ENCODE results near the gene ZNF318. TPM values are rescaled to one million over a fixed set of nuclear protein-coding genes. Genes with fewer than 3 reads are reported as not detected.
"Not testable (repeated sequence)": the region's sequence is repeated elsewhere in the genome, so short reads cannot be mapped to it uniquely, and the experiment has no call there.

ZNF318 gene
- total RNA-seq, 1 experiment from 2014 or later: 11.3 TPM

GRCh38 chr6:43304882-43305281 is 64.6 kb downstream of the ZNF318 start:
- intact Hi-C loops (cut with micrococcal nuclease): no loop called here
- H3K4me1 Mint-ChIP-seq (ENCODE audit: insufficient read depth, unreplicated experiment): no peaks in the 10 kb centered on the region
- H3K27ac Mint-ChIP-seq (ENCODE audit: low read depth, unreplicated experiment): no peak overlapping the region
- DNase-seq (ENCODE audit: unreplicated experiment): no peak
- ChIA-PET CTCF (no interaction called here), POLR2A (interaction anchor here (1.1 kb wide), 1 partner anchor 12 kb away, joined by 3 read pairs; no protein-coding TSS in a partner anchor)
- no peak for TF ChIP-seq CTCF (IDR thresholded peaks at IDR 0.05; ENCODE audit: unreplicated experiment)
- peaks cover 21% of the 10 kb centered on the region for H3K27me3 Mint-ChIP-seq (ENCODE audit: insufficient read depth, unreplicated experiment)
- H3K36me3 Mint-ChIP-seq (ENCODE audit: insufficient read depth, unreplicated experiment): no peaks in the 10 kb centered on the region
- no peak overlapping the region for H3K4me3 Mint-ChIP-seq (ENCODE audit: unreplicated experiment)
- H3K9me3 Mint-ChIP-seq (ENCODE audit: unreplicated experiment): no peaks in the 10 kb centered on the region
- BruUV-seq (replicated peaks): no TSS peak

DNA sequence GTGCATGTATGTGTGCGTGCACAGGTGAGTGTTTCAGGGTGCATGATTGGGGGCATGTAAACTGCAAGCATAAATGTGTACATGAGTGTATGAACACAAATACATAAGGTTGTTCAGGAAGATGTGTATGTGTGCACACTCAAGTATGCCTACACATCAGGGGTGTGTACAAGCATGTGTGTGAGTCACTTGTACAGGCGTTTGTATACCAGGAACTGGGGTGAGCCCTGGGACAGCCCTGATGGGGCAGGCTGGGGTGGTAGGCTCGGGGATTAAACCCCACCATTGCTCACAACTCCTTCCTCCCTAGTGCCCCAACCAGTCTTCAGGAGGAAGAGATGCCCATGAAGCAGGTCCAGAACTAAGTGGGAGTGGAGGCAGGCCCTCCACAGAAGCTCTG is 65.1 kb downstream of the ZNF318 start:
- intact Hi-C loops (cut with micrococcal nuclease): no loop called here
- DNase-seq (ENCODE audit: unreplicated experiment): no peak
- TF ChIP-seq CTCF (IDR thresholded peaks at IDR 0.05; ENCODE audit: unreplicated experiment): no peak
- H3K9me3 Mint-ChIP-seq (ENCODE audit: unreplicated experiment): no peaks in the 10 kb centered on the region
- ChIA-PET CTCF (no interaction called here), POLR2A (interaction anchor here (1.1 kb wide), 1 partner anchor 12 kb away, joined by 3 read pairs; no protein-coding TSS in a partner anchor)
- BruUV-seq (replicated peaks): no TSS peak
- H3K4me1 Mint-ChIP-seq (ENCODE audit: insufficient read depth, unreplicated experiment): no peaks in the 10 kb centered on the region
- peaks cover 27% of the 10 kb centered on the region for H3K27me3 Mint-ChIP-seq (ENCODE audit: insufficient read depth, unreplicated experiment)
- no peaks in the 10 kb centered on the region for H3K36me3 Mint-ChIP-seq (ENCODE audit: insufficient read depth, unreplicated experiment)
- no peak overlapping the region for H3K4me3 Mint-ChIP-seq (ENCODE audit: unreplicated experiment)
- no peak overlapping the region for H3K27ac Mint-ChIP-seq (ENCODE audit: low read depth, unreplicated experiment)

DNA sequence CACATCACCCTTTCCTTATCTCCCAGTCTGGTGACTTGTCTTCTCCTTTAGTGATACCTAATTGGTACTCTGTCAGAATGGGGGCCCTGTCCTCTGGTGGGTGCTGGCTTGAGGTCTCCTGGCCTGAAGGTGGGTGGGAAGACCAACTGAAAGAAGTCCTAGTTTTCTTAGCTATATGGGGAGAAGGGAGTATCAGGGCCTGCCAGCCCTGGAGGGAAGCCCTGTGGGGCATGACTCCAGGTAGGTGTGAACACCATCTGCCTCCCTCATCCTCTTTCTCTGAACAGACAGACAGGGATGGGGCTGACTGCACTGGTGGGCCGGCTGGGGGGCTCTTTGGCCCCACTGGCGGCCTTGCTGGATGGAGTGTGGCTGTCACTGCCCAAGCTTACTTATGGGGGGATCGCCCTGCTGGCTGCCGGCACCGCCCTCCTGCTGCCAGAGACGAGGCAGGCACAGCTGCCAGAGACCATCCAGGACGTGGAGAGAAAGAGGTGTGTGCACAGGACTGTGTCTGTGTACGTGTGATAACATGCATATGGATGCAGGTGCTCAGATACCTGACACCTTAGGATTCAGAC is 65.6 kb downstream of the ZNF318 start:
- ChIA-PET CTCF (interaction anchor here (0.7 kb wide), 1 partner anchor 12 kb away, joined by 3 read pairs; no protein-coding TSS in a partner anchor), POLR2A (interaction anchor here (1.1 kb wide), 1 partner anchor 13 kb away, joined by 3 read pairs; no protein-coding TSS in a partner anchor)
- Mint-ChIP-seq H3K9me3 (ENCODE audit: unreplicated experiment) (no peaks in the 10 kb centered on the region), H3K4me3 (ENCODE audit: unreplicated experiment) (no peak overlapping the region), H3K27ac (ENCODE audit: low read depth, unreplicated experiment) (no peak overlapping the region), H3K4me1 (ENCODE audit: insufficient read depth, unreplicated experiment) (no peaks in the 10 kb centered on the region), H3K27me3 (ENCODE audit: insufficient read depth, unreplicated experiment) (peaks cover 32% of the 10 kb centered on the region), H3K36me3 (ENCODE audit: insufficient read depth, unreplicated experiment) (no peaks in the 10 kb centered on the region)
- TF ChIP-seq CTCF (IDR thresholded peaks at IDR 0.05; ENCODE audit: unreplicated experiment): no peak
- intact Hi-C loops (cut with micrococcal nuclease): no loop called here
- BruUV-seq (replicated peaks): no TSS peak
- DNase-seq (ENCODE audit: unreplicated experiment): no peak

DNA sequence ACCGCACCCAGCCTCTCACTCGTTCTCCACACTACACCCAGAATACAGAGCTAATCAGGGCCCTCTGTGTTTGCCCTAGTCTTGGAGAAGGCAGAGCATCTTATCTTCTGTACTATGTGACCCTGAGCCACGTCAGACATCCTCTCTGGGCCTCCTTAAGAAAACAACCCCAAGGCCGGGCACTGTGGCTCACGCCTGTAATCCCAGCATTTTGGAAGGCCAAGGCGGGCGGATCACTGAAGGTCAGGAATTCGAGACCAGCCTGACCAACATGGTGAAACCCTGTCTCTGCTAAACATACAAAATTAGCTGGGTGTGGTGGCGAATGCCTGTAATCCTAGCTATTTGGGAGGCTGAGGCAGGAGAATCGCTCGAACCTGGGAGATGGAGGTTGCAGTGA is 66.4 kb downstream of the ZNF318 start:
- POLR2A ChIA-PET; H3K4me1 Mint-ChIP-seq (ENCODE audit: insufficient read depth, unreplicated experiment); DNase-seq (ENCODE audit: unreplicated experiment); H3K9me3 Mint-ChIP-seq (ENCODE audit: unreplicated experiment); BruUV-seq (replicated peaks); intact Hi-C loops (cut with micrococcal nuclease); H3K27ac Mint-ChIP-seq (ENCODE audit: low read depth, unreplicated experiment); H3K4me3 Mint-ChIP-seq (ENCODE audit: unreplicated experiment); H3K36me3 Mint-ChIP-seq (ENCODE audit: insufficient read depth, unreplicated experiment): not testable (repeated sequence)
- peaks cover 34% of the 10 kb centered on the region for H3K27me3 Mint-ChIP-seq (ENCODE audit: insufficient read depth, unreplicated experiment)
- CTCF ChIA-PET: interaction anchor here (0.7 kb wide), 1 partner anchor 12 kb away, joined by 3 read pairs; no protein-coding TSS in a partner anchor
